Occipital lobe (tissue), 2 donors: ENCODE measurements around the gene FCRLB. TPM values are rescaled to one million over a fixed set of nuclear protein-coding genes. Genes with fewer than 3 reads are reported as not detected.
"Not testable (repeated sequence)": the region's sequence is repeated elsewhere in the genome, so short reads cannot be mapped to it uniquely, and the experiment has no call there.

Experiments
- DNase-seq: peaks from one replicate; lab custom pipeline; 2025; lab: John Stamatoyannopoulos, UW
- total RNA-seq: library from RNA; depleted of rRNA; stranded (reverse); fragments of >200 nt; gene quantifications from one replicate; pipeline ENCODE4 v1.2.3, GENCODE V29; 2014

FCRLB gene
- total RNA-seq, 1 donor from 2014 or later = 3.1 TPM

DNA sequence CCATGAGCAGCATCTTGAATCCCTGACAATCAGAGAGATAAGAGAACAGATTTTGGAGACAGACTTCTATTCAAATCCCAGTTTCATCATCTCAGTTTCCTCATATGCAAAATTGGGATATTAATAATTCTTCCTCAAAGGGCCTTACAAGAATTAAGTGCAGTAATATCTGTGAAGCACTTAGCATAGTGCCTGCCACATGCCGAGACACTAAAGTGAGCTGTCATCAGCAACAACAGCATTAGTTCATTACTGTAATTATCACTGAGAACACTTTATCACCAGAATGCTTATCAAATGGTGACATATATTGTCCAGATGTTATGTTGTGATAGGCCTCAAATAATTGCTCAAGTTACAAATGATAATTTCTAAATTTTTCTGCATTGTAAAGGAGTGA, 922 bp upstream of the FCRLB start:
- DNase-seq = no peak

DNA sequence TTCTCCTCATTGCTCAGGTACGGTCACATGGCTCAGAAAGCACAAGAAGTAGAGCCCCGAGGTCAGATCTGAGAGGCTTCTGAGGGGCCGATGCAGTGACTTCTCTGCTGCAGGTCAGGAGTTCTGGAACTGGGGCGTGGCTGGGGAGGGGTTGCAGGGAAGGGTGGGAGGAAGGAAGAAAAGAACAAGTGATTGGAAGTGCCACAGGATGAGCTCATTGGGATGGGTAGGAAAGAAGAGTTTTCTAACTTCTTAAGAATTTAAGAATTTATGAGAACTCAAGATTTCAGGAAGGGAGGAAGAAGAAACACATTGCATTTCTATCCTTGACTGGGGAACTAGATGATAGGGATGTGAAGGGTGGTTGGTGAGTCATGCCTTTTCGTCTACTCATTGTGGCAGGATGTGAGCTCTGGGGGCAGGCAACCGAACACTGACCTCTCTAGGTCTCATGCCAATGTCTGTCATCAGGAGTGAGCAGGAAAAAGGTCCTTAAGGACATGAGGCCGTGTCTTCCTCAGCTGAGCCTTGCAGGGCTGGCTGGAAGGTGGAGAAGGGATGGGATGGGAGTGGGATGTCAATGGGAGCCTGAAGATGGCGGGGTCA, 497 bp downstream of the FCRLB start:
- DNase-seq = no peak

DNA sequence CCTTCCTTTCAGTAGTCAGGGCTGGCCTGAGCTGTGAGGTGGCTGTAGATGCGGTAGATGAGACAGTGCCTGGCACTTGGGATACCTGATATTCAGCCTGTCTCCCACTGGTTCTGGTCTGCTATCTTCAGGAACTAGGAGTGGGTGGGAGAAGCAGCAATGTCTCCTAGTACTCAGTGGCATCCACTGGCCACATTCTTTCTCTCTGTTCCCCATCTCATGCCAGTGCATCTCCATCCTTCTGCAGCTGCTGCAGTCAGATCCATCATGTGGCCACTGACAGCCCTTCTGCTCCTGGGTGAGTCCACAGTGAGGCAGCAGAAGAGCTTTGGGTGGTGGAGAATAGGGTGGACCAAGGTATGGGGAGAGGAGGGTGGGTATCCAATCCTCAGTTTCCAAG, 1.1 kb downstream of the FCRLB start:
- no peak for DNase-seq

DNA sequence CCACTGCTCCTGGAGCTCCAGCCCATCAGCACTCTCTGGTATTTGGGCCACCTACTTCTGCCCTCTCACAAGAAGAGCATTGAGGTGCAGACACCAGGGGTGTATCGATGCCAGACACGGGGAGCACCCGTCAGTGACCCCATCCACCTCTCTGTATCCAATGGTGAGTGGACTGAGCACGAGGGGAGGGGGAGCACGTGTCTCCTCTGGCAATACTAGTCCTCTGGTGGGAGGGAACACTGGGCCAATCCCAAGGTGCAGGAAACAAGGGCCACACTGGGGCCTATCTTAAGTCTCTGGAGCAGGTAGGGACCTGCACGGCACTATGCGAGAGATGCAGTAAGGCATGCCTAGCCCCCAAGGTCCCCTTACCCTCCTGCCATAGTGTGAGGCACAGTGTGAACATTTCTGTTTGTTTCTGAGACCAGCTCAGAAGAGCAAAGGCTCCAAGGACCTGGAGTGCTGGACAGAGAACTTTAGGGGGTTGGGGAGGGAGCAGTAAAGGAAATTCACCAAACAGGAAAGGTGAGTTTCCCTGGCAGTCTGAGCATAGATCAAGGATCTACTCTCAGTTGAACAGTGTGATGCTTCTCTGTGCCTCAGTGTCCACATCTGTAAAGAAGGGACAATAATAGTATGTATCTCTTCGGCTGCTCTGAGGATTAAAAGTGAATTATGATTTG, 2.3 kb downstream of the FCRLB start:
- no peak for DNase-seq

DNA sequence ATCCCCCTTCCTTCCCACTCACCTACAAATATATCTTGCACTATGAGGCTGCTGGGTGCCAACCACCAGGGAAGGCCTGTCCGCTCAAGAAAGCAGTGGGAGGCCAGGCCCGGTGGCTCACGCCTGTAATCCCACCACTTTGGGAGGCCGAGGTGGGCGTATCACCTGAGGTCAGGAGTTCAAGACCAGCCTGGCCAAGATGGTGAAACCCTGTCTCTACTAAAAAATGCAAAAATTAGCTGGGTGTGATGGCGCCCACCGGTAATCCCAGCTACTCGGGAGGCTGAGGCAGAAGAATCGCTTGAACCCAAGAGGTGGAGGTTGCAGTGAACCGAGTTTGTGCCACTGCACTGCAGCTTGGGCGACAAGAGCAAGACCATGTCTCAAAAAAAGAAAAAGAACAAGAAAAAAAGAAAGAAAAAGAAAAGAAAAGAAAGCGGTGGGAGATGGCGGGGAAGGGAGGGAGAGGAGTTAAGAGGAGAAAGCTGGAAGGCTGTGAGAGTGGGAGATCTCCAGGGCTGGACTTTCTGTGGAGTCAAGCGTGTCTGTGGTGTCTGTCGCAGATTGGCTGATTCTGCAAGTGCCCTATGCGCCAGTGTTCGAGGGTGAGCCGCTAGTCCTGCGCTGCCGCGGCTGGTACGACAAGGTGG, 4.0 kb downstream of the FCRLB start:
- DNase-seq = not testable (repeated sequence)

DNA sequence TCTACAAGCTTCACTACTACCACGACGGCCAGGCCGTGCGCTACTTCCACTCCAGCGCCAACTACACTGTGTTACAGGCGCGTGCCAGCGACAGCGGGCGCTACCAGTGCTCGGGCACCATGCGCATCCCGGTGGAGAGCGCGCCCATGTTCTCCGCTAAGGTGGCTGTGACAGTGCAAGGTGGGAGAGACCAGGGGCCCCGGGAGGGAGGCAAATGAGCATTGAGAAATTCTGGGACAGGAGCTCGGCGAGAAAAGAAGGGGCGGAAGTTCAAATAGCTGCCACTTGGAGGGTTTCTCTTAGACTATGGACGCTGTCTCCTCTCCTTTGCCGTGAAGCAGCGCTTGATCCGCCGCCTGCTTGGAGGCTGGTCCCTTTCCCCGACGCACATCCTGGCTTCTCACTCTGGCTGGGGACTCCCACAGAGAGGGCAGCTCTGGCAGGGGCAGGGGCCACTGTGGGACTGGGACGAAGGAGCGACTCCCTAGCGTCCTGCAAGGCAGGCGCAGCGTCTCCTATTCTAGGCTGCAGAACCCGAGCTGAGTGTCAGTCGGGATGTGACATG, 4.6 kb downstream of the FCRLB start:
- peak; percentile 44 for DNase-seq

DNA sequence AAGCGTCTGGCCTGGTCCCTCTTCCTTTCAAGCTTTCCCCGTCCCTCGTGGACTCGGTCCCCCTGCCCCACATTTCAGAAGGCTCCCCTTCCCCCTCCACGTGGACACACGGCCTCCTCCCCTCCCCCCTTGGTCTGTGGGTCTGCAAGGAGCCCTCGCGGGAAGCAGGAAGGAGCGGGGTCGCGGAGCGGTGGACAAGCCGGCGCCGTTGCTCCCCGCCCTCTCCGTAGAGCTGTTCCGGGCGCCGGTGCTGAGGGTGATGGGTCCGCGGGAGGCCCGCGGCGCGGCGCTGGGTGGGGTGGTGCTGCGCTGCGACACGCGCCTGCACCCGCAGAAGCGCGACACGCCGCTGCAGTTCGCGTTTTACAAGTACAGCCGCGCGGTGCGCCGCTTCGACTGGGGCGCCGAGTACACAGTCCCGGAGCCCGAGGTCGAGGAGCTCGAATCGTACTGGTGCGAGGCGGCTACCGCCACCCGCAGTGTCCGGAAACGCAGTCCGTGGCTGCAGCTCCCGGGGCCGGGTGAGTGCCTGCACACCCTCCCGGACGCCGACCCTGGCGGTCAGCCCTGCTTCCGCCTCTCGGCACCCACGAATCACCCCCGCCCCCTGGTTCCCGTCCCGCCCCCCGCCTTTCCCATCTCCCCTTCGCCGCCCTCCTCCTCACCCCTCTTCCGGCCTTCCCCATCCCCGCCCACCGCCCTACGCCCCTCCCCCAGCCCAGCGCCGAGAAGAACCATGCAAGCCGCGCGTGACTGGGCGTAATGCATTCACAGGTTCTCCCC, 5.3 kb downstream of the FCRLB start:
- peak; percentile 77 for DNase-seq

DNA sequence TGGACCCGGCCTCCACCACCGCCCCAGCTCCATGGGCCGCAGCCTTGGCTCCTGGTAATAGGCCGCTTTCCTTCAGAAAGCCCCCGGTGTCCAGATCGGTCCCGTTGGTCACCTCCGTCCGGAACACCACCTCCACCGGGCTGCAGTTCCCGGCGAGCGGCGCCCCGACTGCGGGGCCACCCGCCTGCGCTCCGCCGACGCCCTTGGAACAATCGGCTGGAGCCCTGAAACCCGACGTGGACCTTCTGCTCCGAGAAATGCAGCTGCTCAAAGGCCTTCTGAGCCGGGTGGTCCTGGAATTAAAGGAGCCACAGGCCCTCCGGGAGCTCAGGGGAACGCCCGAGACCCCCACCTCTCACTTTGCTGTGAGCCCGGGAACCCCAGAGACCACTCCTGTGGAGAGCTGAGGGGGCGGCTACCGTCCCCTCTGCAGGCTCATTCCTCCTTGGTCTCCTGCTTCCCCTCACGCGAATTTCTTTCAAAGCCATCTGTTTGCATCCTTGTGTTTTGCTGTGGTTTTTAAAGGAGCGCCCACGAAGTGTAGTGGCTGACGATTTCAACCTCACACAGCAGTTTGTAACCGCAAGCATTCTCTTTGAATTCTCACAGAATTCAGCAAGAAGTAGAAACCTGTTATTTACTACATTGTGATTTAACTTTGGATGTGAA, 6.0 kb downstream of the FCRLB start:
- no peak for DNase-seq

DNA sequence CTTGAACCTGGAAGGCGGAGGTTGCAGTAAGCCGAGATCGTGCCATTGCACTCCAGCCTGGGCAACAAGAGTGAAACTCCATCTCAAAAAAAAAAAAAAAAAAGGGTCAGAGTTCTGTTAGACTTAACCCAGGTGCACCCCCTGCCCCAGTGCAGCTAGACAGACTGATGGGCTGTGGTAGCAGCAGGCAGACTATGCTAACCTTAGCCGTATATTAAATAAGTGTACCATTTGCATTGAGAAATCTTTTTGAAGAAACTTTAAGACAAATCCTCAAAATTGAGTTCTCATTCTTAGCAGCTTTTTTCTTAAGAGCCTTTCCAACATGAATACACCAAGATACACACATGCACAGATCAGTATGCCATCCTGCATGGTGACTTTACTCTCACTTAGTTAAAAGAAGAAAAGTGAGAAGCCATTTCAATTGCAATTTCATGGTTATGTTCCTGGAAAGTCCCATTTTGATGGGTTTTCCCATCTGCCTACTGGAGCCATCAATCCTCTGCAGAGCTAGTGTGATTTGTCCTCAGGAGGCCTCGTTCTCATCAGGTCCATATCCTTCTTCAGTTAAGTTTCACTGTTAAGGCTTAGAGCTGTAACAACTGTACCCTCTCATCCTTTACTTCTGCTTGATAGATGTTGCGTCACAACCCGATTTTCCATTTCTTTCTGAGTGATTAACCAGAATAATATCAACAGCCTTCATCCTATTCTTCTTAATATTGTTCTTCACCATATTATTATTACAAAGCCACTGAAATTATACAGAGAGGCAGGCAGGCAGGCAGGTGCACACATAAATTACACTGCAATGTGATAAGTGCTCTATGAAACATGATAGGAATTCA, 7.3 kb downstream of the FCRLB start:
- no peak for DNase-seq

DNA sequence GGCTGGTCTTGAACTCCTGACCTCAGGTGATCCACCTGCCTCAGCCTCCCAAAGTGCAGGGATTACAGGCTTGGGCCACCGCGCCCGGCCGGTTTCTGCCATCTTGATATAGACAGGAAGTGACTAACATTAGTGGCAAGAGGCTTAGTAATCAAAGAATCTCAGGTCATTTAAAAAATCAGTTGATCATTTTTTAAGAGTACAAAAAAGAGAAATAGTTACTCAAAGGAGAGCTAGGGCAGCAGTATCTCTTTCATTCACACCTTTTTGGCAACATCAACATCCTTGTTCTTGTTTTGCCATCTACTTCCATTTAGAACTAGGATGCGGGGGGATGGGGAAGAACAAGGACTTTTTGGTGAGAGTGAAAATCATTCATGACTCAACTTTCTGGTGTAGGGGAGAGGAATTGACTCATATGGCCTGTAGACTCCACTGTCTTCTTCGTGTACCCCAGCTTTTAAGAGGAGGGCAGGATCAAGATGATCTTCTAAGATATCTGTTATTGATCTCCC, 8.8 kb downstream of the FCRLB start:
- DNase-seq = no peak

DNA sequence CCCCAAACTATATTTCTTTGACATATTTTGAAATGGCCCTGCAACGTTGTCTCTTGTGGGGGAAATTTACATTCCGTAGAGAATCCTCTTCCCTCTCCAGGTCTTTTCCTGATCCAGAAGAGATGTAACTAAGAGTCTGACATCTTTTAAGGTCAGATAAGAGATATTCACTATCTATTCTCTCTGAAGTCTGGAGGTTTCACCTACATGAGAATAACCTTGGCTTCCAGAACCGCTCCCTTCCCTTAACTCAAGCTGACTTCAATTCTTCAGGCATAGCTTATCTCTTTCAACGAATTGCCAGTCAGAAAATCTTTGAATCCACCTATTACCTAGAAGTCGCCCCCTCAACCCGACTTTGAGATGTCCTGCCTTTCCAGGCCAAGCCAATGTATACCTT, 9.9 kb downstream of the FCRLB start:
- no peak for DNase-seq

DNA sequence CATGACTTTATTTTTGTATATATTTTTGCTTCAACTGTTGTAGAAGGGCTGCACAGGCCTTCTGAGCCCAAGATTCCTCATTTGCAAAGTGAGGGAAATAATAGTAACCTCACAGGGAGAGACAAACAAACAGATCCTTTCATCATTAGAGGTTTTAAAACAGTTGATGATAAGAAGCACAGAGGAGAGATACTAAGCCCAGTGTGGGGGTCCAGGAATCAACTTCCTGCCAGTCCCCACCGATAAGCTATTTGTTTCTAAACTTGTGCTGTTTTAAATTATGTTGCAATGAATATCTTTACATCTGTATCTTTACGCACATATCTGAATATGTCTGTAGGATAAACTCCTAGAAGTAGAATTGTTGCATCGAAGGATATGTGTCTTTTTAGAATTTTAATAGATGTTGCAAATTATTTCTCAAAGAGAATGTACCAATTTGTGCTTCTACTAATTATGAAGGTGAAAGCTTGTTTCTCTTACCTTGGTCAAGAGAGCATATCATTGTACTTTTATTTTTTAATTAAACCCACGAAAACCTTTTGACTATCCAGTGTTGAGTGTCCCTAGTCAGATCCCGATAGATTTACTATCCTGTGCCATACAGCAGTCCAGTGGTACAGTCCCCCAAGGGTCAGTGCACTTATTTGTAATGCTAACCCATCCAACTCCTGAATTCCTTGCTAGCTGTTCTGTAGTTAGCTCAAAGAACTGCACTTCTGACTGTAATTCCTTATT, 10.8 kb downstream of the FCRLB start:
- DNase-seq = no peak

DNA sequence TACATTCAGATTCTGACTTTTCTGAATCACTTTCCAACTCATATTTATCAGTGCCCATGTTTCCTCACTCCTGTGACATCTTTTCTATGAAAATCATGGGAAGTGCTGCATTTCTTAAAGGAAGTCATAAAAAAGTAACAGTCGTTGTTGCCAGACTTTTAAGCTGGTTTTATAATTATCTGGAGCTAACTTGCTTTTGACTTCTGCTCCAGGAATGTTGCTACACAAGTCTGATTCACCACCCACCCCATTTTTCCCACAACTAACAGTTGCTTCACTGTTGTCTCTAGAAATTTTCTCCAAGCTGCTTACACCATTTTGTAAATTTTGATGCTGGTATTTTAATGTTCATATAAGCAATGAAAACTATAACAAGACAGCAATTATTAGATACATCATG, 12.2 kb downstream of the FCRLB start:
- DNase-seq = no peak

DNA sequence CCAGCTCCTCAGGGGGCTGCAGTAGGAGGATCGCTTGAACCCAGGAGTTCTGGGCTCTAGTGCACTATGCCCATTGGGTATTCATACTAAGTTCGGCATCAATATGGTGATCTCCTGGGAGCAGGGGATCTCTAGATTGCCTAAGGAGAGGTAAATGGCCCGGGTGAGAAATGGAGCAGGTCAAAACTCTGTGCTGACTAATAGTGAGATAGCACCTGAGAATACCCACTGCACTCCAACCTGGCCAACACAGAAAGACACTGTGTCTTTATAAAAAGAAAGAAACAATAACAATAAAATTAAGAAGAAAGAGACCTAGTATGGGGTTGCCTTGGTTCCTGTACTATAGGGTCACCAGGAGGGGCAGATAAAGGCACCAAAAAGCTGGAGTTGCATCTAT, 14.5 kb downstream of the FCRLB start:
- no peak for DNase-seq

DNA sequence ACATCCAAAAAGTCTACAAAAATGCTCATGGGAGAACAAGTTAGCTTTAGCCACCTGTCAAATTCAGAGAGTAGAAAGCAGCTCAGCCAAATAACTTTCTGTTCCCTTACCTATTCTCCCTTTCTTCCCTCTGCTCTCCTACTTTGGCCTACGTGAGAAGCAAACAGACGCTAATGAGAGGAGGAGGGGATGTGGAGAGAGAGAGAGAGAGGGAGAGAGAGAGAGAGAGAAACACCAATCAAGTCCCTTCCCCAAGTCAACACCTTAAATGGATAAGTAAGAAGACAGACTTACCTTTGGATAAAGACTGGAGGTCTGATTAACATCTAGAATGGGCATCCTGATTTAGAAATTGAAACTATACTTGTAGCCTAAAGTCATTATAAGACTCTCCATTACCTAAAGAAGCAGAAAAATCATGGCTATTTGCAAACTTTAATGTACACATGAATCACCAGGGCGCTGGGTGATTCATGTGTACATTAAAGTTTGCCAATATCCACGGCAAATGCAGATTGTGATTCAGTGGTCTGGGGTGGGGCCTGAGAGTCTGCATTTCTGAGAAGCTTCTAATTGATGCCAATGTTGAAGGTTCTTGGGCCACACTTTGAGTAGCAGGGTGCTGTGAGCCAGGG, 15.1 kb downstream of the FCRLB start:
- DNase-seq = no peak

DNA sequence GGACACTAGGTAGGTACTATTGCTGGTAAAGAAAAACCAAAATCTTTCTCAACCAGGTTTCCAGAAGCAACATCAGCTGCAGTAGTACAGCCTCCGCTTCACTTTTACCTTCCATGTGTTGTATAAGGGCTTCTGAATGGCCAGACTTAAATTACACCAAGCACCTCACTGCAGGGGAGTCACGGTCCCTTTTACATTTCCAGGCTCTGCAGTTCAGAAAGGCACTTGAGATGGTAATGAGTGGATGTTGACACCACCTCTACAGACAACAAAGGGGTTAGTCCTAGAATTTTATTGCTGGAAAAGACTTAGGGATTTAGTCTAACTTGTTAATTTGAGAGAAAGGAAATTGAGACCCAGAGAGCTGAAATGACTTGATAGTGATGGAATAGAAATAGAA, 16.3 kb downstream of the FCRLB start:
- no peak for DNase-seq

DNA sequence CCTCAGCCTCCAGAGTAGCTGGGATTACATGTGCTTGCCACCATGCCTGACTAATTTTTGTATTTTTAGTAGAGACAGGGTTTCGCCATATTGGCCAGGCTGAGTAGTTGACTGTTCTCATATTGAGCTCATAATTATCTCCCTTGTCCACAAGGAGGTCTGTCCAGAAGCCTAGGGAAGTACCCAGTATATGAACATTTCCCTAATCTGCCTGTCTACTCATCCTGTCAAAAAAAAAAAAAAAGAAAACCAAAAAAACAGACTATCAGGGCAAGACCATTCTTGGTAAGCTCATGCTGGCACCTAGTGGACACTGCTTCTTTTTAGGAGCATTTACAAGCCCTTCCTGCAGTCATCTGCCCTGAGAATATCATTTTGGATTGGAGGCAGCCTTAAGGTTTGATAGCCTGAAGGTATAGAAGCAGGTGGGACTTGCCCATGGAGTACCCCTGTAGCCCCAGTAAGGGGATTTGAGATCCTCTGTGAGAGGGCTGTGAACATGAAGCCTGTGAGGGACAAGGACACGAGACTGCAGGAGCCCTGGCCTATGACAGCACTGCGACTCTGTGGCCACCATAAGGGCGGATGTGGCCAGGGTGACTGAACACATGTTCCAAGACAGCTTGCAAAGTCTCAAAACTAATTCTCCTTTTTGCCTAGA, 17.4 kb downstream of the FCRLB start:
- no peak for DNase-seq

DNA sequence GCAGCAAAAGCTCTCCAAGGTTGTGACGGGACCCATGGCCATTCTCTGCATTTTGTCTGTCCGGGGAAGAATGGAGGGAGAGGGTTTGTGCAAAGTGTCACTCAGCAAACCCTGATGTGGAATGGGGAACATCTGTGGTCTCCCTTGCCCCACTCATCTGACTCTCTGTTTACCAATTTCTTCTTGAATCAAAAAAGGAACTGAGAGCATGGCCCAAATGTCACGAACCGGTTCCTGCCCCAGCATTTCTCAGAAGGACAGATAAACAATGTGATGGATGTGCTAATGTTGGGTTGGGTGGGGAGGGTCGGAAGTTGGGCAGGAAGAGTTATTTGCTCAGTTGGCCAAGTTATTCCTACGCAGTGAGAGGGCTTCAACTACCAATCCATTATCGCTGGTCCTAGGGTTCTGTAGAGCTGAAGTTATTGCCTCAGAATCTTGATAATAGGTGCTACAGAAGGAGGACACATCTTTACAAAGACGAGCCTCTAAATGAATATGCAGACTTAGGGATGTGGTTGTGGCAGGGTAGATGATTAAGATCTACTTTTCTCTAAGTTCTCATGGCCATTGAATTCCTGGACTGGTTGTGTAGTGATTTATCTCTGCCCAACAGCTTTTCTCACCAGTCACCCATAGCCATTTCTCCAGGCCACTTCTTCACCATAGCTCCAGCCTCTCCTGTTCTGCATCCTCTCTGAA, 18.7 kb downstream of the FCRLB start:
- DNase-seq = no peak
